Stimulated activated naive CD4-positive, alpha-beta T cell treated with Interleukin-2 at 50 U/mL for 16 hours (primary cell): Measurements from ENCODE around the gene ERVFRD-1.

Experiments
- DNase-seq: peaks from one replicate; lab custom pipeline; 2025; lab: John Stamatoyannopoulos, UW

The ERVFRD-1 gene, protein sequence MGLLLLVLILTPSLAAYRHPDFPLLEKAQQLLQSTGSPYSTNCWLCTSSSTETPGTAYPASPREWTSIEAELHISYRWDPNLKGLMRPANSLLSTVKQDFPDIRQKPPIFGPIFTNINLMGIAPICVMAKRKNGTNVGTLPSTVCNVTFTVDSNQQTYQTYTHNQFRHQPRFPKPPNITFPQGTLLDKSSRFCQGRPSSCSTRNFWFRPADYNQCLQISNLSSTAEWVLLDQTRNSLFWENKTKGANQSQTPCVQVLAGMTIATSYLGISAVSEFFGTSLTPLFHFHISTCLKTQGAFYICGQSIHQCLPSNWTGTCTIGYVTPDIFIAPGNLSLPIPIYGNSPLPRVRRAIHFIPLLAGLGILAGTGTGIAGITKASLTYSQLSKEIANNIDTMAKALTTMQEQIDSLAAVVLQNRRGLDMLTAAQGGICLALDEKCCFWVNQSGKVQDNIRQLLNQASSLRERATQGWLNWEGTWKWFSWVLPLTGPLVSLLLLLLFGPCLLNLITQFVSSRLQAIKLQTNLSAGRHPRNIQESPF

DNA sequence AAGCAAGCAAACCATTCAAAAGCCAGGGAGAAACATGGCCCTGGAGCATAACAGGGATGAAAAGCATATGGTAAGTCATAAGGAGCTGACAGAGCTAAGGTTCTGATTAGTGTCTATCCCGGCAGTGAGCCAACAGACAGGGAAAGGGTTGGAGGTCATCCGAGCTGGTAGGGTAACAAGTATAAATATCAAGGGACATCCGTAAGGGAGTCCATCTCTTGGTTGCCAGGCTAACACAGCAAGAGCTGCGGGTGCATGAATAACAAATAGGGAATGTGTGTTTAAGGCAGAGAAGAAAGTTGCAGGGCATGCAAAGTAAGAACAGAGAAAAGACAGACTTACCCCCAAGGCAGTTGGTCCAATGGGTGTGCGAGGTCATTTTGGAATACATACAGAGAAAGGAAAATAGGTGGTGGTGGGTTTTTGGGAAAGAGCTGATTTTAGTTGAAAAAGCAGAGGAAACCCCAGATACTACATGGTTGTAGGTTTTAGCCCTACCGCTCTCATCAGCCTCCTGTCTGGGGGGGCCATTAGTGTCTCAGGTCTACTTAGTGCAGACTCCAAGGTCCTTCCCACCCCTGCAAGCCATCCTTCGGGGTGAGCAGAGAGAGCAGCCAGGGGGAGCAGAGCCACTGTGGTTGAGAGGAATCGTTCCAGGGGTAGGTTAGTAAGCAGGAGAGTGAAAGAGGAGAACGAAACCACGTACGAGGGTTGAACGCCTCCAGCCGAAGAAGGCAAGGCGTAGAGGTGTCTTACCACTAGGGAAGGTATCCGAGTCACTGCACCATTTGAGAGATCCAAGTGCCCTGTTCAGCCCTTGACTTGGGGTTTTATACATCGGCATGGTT lies at the start of gene ERVFRD-1:
ERVFRD-1 (minus strand) TSS at position 805 of the 848 bp plus-strand sequence. CDS start 6,415 bp downstream, outside the sequence.
- no peak for DNase-seq

DNA sequence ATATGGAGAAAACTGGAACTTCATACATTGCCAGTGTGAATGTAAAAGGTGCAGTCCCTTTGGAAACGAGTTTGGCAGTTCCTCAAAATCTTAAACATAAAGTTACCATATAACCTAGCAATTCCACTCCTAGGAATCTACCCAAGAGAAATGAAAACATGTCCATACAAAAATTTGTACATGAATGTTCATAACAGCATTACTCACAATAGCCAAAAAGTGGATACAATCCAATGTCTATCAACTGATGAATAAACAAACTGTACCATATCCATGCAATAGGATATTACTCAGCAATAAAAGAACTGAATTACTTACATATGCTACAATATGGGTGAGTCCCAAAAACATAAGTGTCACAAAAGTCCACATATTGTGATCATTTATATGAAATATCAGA lies 48.7 kb upstream of the ERVFRD-1 start:
- no peak for DNase-seq

DNA sequence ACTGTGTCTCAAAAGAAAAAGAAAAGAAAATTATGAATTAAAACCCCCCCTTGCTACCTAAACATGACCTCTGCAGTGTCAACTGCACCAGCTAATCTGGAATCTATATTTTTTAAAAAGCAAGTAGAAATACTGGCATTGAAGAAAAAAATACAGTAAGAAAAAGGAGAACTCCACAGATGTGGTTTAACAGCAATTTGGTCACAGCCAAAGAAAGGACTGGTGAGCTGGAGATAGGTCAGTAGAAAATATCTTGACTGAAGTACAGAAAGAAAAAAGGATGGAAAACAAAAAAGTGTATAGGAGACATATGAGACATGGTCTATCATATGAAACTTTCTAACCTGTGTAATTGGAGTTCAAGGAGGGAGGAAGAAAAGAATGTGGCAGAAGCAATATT lies 44.1 kb upstream of the ERVFRD-1 start:
- DNase-seq, result no peak

DNA sequence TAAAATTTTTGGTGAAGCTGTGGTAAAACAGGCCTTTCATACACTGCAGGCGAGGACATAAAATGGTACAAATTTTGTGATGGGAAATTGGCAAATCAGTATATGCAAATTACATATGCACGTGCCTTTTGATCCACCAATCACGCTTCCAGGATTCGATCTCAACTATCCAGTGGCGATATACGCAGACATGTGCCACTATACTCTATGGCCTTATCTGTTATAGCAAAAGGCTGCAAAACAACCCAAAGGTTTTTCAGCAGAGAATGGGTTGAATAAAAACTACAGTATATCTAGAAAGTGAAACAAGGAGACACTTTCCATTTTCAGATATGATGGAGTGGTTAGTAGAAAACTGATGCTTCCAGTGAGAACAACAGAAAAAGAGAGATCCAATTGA lies 41.9 kb upstream of the ERVFRD-1 start:
- DNase-seq, result no peak

DNA sequence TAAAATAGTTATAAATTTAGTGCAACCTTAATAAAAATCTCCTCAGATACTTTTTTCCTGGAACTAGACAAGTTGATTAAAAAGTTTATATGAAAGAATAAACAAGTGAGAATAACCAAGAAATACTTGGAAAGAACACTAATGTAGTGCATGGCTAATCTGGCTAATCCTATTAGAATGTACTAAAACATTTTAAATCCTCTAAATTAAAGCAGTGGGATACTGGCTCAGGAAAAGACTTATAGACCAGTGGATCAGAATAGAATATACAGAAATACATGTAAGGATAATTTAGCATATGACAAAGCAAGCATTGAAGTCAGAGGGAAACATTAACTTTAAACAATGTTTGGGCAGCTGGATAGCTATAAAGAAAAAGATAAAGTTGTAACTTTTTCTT lies 41.1 kb upstream of the ERVFRD-1 start:
- no peak for DNase-seq

DNA sequence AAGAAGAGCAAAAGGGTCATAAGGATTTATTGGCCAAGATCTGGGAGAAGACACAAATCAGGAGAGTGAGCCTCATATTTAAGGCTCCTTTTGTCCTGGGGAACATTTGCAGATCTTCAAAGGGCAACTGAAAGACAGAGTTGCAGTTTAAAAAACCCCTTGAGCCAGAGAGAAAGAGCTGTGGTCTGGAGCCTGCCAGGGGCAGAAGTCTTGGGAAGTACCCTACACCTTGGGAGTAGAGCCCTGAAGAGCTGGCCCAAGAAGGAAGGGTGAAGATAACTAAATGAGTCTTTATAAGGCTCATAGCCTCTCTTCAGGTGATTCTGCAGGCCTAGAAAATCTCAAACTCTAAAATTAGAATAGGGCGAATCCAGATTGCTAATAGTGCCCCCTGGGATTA lies 40.0 kb upstream of the ERVFRD-1 start:
- no peak for DNase-seq

DNA sequence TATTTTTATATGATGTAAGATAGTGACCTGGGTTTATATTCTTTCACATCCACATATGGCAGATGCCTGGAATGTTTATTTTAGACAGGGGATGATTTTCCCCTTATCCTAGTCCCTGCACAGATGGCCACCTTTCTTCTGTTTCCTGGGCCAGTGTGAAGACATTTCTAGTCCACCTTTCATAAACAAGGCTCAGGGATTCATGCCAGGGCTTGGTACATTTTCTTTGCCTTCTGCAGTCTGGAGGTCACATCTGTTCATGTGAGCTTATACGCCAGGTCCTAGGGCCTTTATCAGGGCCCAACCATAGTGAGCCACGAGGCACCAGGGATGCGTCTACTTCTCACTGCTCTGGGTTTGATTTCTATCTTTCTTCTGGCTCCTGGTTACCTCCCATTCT lies 38.0 kb upstream of the ERVFRD-1 start:
- no peak for DNase-seq

DNA sequence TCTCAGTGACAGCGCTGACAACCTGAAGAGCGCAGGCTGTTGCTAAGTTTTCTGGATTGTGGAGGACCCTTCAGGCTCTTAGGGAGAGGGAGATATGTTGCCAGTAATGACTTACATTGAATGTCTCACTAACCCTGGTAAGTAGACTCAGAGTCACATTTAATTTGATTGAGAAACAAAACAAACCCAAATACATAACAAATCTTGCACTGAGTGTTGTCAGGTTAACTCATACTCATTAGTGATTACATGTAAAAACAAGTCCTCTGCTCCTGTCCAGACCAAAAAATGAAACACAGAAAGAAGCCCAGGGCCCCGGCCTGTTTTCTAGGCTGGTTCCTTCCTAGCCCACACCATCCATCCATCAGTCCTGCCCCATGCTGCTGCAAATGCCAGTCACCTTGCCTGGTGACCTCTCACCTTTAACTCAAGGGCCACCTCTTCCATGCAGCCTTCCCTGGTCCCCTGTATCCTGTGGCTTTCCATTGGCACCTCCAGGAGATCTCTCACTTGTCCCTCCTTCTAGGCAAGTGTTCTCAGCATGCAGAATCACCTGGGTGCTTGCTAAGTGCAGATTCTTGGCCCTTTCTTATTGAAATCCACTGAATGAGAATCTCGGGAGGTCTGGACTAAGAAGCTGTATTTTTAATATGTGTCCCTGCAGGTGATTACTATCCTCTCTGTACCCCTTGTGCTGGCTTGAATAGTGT lies 34.7 kb upstream of the ERVFRD-1 start:
- DNase-seq, result no peak

DNA sequence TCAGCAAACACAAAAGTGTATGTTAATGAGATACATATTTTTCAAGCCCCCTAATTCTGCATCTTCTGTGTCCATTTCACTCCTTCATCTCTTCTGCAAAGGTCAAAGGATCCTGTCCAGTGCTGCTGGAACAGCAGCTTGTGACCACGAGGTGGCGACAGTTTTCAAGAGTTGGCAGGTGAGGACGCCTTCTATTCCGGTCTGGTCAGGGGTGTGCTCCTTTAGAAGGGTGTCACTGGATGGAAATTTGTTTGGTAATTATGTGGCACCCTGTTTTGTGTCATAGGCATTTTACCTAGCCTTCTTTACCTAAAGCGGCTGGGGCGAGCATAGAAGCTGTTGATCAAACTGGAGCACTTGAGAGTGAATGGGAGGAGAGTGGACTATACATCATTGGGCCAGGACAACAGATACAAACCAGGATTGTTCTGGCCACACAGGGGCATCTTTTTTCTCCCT lies 32.9 kb upstream of the ERVFRD-1 start:
- peak; percentile 69 for DNase-seq

DNA sequence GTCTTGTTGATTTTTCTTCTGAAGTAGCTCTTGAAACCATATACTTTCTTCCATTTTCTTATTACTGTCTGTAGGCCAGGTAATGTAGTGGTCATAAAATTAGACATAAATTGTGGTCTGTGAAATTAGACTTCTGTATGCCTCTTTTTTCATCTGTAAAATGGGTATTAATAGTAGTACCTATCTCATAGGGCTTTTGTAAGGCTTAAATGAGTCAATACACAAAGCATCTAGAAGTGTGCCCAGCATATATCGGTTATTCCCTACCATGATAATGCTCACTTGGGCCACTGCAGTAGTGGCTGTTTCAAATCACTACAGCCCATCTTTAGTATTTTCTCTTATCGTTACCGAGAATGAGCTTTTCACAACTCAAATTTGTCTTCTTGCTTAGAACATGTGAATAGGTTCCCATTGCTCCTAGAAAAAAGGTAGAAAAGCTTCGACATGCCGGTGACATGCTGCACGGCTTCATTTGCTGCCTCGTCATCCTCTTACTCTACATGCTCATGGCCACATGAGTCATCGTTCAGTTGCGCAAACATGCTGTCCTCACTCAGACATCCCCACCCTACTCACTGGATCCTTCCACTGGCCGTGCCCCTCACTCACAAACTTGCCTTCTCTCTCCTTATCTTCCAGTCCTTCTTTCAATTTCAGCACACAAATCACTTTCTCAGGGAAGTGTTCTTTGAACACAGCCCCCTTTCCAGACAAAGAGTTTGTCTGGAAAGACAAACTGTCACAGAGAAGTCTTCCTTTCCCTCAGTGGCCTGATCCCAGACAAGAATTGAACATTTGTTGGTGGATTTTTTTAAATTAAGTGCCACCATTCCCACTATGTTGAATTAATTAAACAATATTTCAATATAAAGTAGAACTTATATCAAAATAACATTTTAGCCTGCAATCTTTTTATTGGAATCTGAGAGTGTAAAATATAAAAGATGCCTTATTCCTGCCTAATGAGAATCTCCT lies 32.2 kb upstream of the ERVFRD-1 start:
- no peak for DNase-seq

DNA sequence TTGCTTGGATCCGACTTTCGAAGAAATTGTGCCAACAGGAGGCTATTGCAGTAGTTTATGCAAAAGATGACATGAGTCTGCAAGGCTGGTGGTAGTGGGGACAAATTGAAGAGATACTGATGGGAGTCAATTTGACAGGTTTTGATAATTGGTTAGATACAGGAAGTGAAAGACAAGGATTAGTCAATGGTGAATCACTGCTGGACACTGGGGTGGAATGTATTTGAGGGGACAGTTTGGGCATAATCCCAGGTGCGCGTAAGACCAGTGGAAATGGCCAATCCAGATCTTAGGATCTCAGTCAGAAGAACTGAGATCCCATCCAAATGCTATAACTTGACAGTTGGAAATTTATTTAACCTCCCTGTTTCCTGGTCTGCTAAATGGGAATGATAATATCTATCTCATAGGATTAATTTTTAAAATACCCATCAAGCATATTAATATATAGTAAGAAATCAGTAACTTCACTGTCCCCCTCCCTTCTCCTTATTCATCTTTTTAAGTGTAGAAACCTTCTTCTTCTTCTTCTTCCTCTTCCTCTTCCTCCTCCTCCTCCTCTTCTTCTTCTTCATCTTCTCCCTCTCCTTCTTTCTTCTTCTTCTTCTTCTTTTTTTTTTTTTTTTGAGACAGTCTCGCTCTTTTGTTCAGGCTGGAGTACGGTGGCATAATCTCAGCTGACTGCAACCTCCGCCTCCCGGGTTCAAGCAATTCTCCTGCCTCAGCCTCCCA lies 30.9 kb upstream of the ERVFRD-1 start:
- DNase-seq, result no peak

DNA sequence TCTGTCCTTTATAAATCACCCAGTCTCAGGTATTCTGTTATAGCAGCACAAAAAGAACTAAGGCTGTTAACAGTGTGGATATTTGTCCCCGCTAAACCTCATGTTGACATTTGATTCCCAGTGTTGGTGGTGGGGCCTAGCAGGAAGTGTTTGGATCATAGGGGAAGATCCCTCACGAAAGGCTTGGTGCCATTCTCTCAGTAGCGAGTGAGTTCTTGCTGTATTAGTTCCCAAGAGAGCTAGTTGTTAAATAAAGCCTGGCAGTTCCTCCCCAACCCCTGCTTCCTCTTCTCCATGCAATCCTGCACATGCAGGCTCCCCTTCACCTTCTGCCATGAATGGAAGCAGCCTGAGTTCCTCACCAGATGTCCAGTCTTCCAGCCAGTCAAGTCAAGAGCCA lies 29.8 kb upstream of the ERVFRD-1 start:
- no peak for DNase-seq

DNA sequence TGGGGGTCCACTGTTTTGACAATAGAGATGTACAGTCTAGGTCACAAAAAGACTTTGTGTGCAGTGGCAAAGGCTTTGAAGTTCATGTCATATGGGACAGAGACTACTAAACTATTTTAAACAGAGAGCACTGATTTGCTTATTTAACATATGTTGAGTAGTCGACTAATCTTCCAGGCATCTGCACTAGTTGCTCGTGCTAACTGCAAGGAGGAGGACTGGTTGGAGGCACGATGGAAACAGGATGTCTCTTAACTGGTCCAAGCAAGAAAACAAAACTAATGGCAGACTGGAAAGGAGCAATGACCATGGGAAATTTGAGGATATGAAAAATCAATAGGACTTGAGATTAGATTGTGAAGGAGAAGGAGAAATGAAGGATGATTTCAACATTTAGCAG lies 28.5 kb upstream of the ERVFRD-1 start:
- no peak for DNase-seq

DNA sequence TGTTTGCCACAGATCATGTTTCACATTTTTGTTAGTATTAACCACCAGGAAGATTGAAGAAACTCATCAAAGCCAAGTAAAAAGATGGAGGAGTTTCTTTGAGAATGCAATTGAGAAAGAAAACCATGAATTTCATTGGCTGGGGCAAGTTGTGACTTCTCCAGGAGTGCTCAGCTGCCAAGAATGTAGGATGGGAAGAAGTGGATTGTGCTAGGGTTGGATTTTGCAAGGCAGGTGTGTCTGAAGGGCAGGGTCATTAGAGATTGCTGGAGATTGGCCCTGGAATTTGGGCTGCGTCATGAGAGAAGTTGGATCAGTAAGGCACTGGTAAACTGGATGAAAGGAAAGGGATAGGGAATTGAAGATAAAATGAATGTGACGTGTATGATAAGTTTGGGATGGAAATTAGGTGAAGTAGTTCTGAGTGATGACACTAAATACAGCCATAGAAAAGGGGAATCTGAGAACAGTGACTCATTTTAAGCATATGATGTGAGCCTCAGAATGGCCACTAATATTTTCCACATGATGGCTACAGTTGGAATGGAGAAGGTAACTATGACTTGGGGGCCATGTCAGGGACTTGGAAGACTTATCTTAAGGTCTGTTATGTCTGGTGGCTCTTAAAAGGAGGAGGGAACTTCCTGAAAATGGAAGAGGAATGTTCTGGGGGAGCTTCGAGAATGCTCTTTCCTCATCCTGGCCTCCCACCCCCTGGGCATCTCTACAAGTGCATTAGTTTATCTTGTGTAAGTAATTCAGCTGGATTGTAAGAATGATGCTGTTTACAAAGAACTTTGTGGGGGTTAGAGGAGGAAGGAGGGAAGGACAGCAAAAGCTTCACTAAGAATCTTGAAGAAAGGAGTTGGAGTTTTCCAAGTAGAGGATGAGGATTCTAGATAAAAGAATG lies 27.8 kb upstream of the ERVFRD-1 start:
- DNase-seq, result no peak

DNA sequence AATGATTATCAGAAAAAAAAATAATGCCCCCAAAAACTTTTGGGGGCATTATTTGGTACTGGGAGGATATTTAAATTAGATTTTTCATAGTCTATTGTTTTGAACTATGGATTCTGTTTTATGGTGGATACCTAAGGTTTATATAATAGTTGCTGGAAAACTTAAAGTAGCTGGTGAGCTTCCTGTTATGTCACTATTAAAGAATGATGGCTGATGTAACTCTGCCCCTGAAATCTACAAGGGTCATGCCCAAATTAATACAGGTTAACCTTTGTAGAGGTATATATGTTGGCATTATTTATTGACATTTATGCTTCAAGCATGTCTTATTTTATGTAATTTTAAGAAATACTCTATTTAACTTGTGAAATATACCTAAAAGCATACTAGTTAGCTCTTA lies 25.3 kb upstream of the ERVFRD-1 start:
- DNase-seq, result no peak

DNA sequence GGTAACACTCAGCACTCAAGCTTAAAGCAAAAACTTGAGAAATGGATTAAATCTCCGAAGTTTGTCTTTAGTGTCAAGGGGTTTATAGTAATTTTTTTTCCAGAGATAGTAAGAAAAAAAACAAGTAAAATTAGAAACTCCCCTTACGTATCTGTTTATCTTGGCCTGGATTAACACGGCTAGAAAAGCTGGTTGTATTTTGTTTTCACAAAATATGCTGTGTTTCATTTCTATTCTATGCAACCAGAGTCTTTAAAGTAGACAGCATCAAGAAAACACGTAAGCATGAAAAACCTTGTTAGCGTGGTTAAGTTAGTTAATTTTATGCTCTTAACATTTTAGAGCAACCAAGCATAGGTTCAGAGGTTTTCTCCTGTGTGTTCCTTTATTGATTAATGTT lies 21.8 kb upstream of the ERVFRD-1 start:
- DNase-seq, result no peak

DNA sequence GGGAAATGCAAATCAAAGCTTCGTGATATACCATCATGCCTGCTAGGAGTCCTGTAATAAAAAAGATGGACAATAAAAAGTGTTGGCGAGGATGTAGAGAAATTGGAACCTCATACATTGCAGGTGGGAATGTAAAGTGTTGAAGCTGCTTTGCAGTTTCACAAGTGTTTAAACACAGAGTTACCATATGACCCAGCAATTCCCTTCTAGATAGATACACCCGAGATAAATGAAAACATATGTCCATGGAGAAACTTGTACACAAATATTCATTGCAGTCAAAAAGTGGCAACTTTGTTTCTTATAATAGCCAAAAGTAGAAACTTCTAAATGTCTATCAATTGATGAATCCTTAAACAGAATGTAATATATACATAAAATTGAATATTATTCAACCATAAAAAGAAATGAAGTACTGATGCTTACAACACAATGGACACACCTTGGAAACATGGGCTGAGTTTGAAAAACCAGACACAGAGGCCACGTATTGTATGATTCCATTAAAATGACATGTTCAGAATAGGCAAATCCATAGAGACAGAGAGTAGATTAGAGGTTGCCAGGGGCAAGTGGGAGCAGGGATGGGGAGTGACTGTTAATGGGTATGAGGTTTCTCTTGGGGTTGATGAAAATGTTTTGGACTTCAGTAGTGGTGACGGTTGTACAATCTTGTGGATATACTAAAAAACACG lies 20.8 kb upstream of the ERVFRD-1 start:
- no peak for DNase-seq

DNA sequence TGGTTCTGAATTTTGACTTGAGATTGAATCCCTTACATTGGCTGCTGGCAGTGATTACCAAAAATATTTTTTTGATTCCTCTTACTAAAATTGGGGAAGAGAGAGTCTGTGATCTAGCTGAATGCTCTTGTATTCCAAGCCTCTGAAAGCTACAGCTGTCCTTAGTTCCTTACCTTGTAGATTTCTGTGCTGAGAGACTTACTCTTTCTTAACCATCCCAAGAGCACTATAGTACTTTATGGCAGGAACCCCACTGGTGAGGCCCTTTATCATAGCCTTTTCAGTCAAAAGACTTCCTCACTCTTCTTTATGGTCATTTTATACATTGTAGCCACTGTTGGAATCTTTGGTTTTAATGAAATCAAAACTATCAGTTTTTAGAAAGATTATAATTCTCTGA lies 19.1 kb upstream of the ERVFRD-1 start:
- no peak for DNase-seq
